ENCODE data around the gene TCF4. TPM values are rescaled to one million over a fixed set of nuclear protein-coding genes. Genes with fewer than 3 reads are reported as not detected.

The TCF4 gene
- polyA plus RNA-seq, 3 donors, result 67.7 to 81.1 (median 69.2) TPM

DNA sequence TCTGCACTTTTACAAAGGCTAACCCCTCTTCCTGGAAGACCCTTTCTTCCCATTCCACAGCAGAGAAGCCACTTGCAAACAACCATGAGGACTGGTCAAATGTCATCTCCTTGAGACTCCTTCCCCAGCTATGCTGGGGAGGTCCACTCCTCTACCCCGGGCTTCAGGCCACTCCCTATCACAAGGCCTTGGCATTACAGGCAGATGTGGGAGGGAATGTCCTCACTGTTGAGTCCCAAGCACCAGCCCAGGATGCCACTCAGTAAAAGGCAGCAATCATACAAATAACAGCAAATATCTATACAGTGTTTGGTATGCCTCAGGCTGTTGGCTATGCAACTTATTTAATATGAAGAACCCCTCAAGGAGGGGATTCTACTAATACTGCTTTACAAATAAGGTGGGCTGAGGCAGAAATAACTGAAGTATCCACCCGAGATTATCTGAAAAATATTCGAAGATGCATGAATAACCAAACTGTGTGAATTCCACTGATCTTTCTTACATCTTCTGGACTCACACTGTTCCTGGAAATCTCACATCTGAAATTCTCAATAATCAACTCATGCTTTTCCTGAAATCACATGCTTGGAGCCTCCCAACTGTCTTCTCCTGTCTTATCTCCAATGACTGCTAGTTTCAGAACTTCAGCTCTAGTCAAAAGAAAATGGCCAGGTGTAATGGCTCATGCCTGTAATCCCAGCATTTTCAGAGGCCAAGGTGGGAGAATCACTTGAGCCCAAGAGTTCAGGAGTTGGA lies 226.3 kb downstream of the TCF4 start:
- DNase-seq (ENCODE audit: low read depth in 3 of 3, low spot score in 2 of 3), result no peak

GRCh38 chr18:55360061-55360460 lies 227.9 kb downstream of the TCF4 start:
- no peak for DNase-seq (ENCODE audit: low read depth in 3 of 3, low spot score in 2 of 3)

- no peak for DNase-seq (ENCODE audit: low read depth in 3 of 3, low spot score in 2 of 3)
Observed at GRCh38 chr18:55356815-55357214, 231.2 kb downstream of the TCF4 start.

GRCh38 chr18:55355223-55355622 lies 232.8 kb downstream of the TCF4 start:
- DNase-seq (ENCODE audit: low read depth in 3 of 3, low spot score in 2 of 3), result no peak

DNA sequence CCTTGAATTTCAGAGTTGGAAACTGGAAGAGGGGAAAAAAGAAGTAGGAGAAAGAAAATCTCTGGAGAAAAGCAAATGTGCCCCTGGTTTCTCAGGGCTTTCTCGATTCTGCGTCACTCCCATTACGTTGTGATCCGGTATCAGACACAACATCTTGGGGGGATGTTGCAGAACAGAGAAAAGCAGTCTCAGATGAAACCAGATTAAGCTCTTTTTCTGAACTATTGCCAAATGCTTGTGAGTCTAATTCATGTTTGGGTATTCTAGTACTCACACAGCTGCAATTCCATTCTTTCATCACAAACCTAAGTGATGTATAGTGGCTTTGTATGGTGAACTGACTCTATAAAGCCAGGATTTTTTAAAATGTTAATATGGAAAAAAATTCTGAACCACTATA lies 233.2 kb downstream of the TCF4 start:
- DNase-seq (ENCODE audit: low read depth in 3 of 3, low spot score in 2 of 3), result no peak

GRCh38 chr18:55353806-55354205 lies 234.2 kb downstream of the TCF4 start:
- no peak for DNase-seq (ENCODE audit: low read depth in 3 of 3, low spot score in 2 of 3)

DNA sequence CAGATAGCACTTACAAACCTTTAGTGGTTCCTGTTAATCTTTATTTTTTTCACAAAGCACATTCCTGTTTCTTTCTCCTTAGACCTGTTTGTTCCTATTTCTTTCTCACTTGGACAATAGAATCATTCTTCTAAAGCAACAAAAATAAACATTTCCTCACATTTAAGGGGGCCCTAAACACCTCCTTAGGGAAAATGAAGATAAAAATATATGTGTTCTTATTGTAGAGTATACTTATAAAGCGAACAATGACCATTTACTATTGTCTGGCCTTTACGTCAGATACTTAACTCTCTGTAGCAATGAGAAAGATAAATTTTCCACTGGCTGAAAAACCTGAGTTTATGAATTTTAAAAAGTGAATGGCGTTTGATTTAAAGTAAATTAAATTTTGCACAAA lies 234.6 kb downstream of the TCF4 start:
- no peak for DNase-seq (ENCODE audit: low read depth in 3 of 3, low spot score in 2 of 3)

GRCh38 chr18:55351980-55352714 lies 235.8 kb downstream of the TCF4 start:
- DNase-seq (ENCODE audit: low read depth in 3 of 3, low spot score in 2 of 3), result no peak

DNA sequence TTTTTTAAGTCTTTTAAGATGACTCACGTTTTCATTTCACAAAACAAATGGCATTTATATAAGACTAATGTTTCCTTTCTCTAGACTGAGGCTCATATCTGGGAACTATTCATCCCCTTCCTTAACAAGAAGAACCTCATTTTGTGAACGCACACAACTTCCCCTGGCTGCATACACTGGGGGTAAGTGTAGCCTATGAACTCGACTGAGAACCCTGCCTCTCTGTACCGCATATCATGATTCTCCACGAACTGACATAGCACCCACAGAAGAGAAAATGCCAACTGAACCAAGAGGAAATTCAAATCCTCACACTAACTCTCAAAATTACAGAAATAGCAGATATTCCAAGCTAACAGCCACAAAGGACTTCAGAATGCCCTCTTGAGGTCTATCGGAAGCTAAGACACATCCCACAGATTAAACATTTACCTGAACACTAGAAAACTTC lies 236.7 kb downstream of the TCF4 start:
- DNase-seq (ENCODE audit: low read depth in 3 of 3, low spot score in 2 of 3), result no peak

DNA sequence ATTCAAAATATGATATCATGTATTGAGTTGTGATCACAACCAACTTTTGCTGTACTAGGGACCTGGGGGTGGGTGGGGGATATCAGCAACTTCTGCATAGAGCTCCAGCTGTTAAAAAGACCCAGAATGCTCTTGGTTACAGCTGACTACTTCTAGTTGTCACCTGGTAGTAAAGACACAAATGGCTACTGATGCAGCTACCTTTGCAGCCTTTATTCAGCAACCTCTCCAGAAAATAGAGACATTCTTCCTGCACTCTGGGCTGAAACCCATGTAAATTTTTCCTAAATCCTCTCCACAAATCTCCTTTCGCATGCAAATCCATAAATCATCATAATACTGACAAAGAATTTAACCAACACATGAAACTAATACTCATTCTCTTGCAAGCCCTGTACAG lies 238.3 kb downstream of the TCF4 start:
- no peak for DNase-seq (ENCODE audit: low read depth in 3 of 3, low spot score in 2 of 3)

DNA sequence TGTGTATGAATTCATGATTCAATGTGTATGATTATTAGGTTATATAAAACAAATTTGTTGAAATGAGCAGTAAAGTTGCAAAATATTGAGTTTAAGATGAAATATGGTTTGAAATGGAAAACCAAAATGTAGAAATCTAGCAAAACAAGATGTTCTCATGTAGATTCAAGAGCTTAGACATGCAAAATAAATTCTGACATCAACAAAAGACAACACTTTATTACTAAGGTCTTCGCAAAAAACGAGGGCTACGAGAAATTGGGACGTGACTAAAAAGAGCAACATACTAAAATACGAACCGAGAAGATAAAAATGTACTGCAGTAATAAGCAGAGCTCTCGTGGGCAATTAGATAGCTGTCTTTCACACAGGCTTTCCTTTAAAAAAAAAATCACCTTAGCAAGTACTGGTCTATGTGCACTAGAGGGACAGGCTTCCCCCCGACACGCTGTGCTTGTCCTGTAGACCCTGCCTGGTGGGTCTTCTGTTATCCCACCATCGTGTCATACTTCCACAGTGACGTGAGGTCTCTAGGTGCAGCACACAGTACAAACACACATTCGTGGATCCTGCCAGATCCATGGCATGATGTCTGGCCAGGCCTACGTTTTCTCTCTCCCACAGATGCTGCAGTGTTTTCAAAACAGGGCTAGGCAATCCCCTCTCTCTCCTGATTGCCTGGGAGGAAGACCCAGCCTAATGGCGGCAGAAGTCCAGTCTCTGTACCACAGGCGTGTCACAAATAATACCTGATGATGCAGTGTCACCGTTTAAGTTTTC lies 240.8 kb downstream of the TCF4 start:
- DNase-seq (ENCODE audit: low read depth in 3 of 3, low spot score in 2 of 3), result no peak

DNA sequence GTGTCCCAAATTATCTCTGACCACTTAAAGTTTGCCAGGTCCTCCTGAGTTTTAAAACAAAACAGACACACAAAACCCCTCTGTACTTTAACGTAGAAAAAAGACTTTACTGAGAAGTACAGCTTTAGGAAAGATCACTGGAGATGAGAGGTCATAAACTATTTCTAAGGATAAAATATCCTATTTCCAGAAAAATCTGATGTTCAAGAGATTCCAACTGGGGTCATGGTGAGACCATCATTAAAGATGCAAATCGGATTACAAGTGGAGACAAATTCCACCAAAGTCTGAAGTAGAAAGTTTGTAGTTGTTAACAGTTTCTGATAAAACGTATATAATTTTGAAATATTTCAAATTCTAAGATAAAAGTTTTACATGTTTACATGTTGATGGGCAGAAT lies 241.6 kb downstream of the TCF4 start:
- no peak for DNase-seq (ENCODE audit: low read depth in 3 of 3, low spot score in 2 of 3)

DNA sequence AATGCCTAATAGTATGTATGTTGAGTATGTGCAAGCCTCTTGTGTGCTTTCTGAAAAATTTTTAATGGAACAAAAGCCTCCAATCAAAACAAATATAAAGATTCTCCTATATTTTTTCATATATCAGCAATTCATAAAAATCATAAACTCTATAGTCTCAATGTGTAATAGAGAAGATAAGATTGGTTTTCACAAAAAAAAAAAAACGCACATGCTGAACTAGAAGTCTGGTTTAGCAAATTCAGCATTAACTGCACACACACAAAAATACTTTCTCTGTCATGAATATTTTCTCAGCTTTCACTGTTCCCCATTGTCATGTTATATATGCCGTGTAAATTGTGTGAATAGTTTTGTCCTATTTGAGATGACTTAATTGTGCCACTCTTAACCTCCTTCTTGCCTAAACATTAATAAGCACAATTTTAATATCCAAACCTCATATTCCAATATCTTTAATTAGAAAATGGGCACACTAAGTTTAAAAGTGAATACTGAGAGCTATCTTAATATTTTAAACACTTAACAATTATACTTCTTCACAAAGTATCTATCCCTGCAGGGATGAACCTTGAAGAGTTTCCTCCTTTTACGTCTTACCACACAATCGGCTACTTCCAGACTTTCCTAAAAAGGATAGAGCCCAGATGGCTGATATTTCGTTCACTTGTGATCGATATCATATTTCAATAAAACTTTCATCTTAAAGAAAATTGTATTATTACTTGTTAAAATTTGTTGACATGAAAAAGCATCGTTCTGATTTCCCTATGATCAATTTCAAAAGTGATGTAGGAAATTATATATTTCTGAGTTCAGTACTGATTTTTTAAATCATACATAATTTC lies 242.7 kb downstream of the TCF4 start:
- DNase-seq (ENCODE audit: low read depth in 3 of 3, low spot score in 2 of 3), result no peak

GRCh38 chr18:55343396-55344073 lies 244.5 kb downstream of the TCF4 start:
- DNase-seq (ENCODE audit: low read depth in 3 of 3, low spot score in 2 of 3), result no peak

DNA sequence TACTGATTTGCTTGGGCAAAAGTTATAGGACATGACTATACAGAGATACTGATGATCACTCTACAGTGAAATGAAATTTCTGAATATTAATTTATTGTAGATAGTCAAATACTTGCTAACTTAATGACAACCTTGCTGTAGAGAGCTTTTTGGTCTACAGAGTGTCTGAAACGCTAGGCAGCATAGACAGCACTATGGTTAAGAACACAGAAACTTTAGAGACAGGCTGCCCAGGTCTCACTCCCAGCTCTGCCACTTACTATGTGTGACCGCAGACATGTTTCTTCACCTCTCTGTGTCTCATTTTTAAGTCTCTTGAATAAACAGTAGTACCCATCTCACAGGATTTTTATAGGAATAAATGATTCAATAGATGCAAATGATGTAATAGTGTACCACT lies 247.0 kb downstream of the TCF4 start:
- no peak for DNase-seq (ENCODE audit: low read depth in 3 of 3, low spot score in 2 of 3)

DNA sequence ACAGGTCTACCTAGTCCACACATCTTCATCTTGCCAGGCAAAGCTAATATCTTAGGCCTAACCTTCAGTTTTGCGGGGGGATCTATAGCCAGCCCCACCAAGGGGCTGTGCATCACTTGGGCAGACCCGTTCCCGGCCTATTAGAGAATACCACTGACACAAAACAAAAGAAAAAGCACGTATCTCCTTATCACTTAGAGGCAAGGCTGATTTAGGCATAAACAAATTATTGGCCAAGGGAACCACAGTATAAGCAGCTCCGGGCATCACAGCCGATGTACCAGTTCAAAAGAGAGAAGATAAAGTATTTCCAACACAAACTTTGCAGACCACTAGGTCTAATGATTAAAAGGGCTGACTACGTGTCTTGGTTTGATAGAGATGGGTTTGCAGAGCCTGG lies 248.0 kb downstream of the TCF4 start:
- DNase-seq (ENCODE audit: low read depth in 3 of 3, low spot score in 2 of 3), result no peak

- no peak for DNase-seq (ENCODE audit: low read depth in 3 of 3, low spot score in 2 of 3)
Observed at GRCh38 chr18:55338978-55339650, 248.9 kb downstream of the TCF4 start.

DNA sequence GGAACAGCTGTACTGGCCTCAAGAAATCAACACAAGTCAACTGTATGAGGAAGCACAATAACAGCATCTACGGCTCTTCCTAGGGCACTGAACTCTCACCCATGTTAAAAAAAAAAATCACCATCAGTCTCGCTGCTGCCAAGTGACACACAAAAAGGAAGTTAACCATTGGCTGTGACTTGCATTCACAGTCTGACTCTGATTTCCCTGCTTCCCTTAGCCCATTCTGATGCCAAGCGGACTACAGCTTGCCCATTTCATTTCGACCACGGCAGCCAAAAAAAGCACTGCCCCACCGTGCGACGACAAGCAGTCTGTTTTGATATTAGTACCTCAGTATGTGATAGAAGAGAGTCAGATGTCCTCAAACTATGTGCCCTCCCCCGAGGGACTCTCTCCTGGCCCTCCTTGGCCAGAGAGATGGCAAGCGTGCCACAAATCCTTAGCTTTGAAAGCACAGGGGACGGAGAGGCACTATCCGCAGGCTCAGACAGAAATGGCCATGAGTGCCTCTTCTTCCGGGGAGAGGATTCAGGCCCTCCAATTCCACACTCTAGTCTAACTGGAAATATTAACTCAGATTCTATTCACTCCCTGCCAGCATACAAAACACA lies 250.0 kb downstream of the TCF4 start:
- no peak for DNase-seq (ENCODE audit: low read depth in 3 of 3, low spot score in 2 of 3)

- DNase-seq (ENCODE audit: low read depth in 3 of 3, low spot score in 2 of 3), result no peak
Observed at GRCh38 chr18:55337138-55337537, 250.9 kb downstream of the TCF4 start.

Measured in right renal cortex interstitium (tissue), 3 donors.